DMS153 (cell line): Measurements from ENCODE around the gene LARP4B.

ENCODE experiments used
- DNase-seq: peaks from one replicate; lab custom pipeline; 2025; lab: John Stamatoyannopoulos, UW

The LARP4B gene

GRCh38 chr10:866577-866941 lies 64.9 kb downstream of the LARP4B start:
- DNase-seq: no peak

- DNase-seq: no peak
Observed at GRCh38 chr10:865924-866576, 65.5 kb downstream of the LARP4B start.

DNA sequence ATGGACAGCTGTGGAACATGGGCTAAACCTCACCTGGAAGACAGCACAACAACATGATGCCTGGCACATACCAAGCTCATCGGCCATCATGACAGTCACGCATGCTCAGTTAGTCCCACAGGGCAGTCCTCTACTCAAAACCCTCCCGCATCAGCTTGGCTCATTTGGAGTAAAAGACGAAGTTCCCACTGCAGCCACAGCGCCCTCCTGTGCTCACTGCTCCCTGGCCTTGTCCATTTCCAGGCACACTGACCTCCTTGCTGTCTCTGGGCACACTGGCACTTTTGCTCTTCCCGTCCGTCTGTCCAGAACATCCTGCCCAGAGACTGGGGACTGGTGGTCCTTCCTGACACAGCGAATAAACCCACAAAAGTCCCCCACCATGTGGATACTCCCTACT lies 66.2 kb downstream of the LARP4B start:
- DNase-seq: no peak

GRCh38 chr10:860519-860918 lies 71.0 kb downstream of the LARP4B start:
- no peak for DNase-seq

DNA sequence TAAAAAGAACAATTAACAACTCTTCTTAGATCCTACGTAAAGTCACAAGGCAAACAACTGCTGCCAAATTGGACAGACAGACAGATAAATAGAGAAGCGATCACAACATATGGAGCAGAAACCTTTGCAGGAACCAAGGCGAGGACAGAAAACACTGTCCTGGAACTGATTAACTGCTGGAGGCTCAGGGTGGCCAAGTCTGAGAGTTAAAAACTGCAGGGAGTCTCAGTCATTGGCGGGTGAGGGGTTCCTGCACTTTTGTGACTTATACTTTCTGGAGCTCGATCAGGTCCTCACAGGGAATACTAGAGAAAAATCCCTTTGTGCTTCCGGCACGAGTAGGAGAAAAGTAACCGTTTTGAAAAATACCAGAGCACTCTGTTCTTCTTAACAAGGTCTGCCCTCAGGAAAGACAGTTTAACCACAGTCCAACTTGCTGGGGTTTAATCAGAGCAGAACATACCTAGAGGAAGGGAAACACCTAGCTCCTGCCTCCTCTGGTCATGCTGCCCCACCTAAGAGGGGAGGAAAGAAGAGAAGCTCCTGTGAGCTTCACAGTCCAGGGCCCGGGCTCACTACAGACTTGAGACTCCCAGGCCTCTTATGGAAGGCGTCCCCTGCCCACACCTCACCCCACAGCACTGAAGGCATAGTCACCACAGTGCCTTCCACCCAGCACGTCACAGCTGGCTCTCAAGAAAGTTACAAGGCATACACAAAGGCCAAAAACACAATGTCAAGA lies 74.9 kb downstream of the LARP4B start:
- DNase-seq: no peak

- no peak for DNase-seq
Observed at GRCh38 chr10:855671-856070, 75.8 kb downstream of the LARP4B start.

DNA sequence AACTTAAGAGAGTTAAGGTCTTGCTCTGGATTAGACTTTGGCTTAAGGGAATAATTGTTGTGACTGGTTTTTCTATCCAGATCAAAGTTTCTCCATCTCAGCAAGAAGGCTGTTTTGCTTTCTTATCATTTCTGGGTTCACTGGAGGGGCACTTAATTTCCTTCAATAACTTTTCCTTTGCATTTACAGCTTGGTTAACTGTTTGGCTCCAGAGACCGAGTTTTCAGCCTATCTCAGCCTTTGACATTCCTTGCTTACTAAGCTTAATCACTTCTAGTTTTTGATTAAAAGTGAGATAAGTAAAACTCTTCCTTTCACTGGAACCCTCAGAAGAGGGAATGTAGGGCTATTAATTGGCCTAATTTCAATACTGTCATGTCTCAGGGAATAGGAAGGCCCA lies 76.4 kb downstream of the LARP4B start:
- no peak for DNase-seq

DNA sequence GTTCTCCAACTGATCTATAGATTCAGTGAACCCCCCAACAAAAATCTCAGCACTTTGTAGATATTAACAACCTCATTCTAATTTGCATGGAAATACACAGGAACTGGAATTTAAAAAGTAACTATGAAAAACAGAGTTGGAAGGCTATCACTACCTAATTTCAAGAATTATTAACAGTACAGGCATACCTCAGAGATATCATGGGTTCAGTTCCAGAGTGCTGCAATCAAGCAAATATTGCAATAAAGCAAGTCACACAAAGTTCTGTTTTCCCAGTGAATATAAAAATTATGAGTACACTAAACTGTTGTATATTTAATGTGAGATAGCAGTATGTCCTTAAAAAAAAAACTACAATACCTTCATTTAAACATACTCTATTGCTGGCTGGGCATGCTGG lies 78.5 kb downstream of the LARP4B start:
- DNase-seq: no peak

DNA sequence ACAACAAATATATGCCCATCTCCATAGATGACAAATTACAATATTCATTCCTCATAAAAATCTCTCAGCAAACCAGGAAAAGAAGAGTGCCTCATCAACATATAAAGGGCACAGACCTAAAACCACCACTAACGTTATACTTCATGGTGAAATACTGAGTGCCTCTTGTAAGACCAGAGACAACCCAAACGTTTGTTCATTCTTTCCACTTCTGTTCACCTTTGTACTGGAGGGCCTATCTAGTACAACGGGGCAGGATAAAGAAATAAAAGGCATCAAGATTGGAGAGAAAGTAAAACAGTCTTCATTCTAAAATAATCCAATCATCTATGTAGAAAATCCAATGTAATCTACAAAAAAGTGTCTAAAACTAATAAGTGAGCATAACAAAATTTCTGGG lies 79.1 kb downstream of the LARP4B start:
- DNase-seq: no peak

DNA sequence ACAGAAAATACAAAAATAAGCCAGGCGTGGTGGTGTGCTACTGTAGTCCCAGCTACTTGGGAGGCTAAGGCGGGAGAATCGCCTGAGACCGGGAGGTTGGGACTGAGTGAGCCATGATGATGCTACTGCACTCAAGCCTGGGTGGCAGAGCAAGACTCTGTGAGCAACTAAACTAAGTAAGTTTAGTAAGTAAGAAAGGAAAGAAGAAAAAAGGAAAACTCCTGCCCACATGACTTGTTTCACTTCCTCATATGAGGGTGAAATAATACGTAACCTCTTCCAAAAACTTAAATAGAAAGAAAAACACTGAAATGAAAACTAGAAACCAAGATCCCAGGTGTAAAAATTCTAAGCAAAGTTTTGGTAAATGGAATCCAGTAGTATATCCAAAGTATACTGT lies 79.6 kb downstream of the LARP4B start:
- no peak for DNase-seq

DNA sequence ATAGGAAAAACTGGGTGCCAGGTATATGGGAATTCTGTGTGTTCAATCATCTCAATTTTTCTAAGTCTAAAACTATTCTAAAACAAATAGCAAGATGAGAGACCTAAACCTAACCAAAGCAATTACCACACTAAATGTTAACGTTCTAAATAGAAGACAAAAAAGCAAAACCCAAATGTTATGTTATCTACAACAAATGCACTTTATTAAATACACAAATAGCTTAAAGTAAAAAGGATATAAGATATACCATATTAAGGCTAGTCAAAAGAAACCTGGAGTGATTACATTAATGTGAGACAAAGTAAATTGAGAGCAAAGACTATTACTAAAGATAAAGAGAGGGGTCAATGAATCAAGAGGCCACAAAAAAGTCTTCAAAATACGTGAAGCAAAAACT lies 81.4 kb downstream of the LARP4B start:
- DNase-seq: no peak

DNA sequence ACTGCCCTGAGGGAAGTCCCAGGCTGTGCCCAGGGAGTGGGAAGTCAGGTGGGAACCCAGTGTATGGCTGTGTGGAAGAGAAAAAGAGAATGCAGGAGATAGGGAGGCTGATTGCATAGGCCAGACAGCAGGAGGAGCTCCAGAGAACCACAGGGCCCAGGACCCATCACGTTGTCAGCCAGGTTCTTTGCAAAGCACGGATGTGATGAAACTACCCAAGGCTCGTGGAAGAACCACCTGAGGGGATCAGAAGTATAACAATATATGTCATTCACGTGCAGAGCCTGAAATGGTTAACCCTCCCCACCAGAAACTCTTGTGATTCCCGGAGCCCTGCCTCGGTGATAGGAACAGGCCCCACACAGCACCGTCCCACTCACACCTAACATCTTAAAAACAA lies 83.6 kb downstream of the LARP4B start:
- no peak for DNase-seq

- no peak for DNase-seq
Observed at GRCh38 chr10:846126-846685, 85.3 kb downstream of the LARP4B start.

- DNase-seq: no peak
Observed at GRCh38 chr10:845526-845925, 86.0 kb downstream of the LARP4B start.

- no peak for DNase-seq
Observed at GRCh38 chr10:844552-844951, 87.0 kb downstream of the LARP4B start.

- no peak for DNase-seq
Observed at GRCh38 chr10:843703-844102, 87.8 kb downstream of the LARP4B start.

- DNase-seq: no peak
Observed at GRCh38 chr10:842795-843194, 88.7 kb downstream of the LARP4B start.

DNA sequence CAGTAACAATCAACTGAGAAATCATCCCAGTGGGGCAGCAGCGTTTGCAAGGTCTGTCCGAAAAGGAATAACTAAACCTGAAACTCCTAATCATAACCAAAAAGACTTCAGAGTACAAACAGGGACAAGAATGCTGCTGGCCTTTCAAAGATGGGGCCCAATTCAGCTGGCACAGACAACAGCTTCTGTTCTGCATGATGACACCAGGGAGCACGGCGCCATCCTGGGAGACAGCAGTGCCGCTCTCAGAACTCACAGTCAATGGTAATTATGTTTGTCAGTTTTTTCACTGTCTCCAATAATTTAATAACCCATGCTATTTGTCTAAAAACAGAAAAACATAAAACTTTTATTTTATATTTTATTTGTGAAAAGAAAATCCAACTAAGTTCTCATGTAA lies 90.0 kb downstream of the LARP4B start:
- DNase-seq: no peak

- no peak for DNase-seq
Observed at GRCh38 chr10:839550-840205, 91.8 kb downstream of the LARP4B start.

DNA sequence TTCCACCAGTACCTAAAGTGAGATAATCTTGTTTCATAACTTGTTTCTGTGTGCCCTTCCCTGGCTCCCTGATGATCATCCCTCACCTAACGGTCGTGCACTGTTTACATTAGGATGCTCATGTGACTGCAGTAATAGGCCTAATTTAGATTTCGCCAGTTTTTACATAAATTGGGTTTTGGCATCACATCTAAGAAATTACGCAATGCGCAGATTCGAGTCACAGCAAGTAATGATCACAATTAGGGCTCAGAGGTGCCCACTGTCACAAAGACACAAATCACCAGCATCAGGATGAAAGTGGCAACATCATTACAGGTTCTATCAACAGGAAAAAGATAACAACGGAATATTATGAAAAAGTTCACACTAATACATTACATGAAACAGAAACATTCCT lies 94.7 kb downstream of the LARP4B start:
- DNase-seq: no peak

DNA sequence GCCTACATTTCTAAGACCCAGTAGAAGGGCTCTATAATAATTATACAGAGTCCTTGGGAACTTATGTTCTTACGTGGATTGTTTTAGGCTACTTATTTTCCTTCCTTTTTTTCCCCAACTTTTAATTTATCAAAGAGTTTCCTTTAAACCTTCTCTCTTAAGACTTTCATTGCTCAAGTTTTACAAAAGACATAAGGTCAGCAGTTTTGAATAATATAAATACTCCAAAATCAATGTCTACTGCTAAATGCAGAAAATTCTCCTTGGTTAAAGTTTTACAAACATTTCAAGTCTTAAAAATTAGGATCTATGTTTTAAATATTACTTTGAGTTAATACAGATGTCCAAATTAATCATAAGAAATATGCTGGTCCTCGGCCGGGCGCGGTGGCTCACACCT lies 97.0 kb downstream of the LARP4B start:
- DNase-seq: no peak

GRCh38 chr10:829241-829640 lies 102.3 kb downstream of the LARP4B start:
- DNase-seq: no peak

GRCh38 chr10:828191-828590 lies 103.3 kb downstream of the LARP4B start:
- no peak for DNase-seq
